ENCODE measurements around the gene CDH12.
"Not testable (repeated sequence)": the region's sequence is repeated elsewhere in the genome, so short reads cannot be mapped to it uniquely, and the experiment has no call there.

GRCh38 chr5:22607498-22607897 is 245.6 kb downstream of the CDH12 start:
- not testable (repeated sequence) for TF ChIP-seq POLR2A, POLR2AphosphoS5 (IDR thresholded peaks at IDR 0.05)
